Activated CD8-positive, alpha-beta memory T cell treated with anti-CD3 and anti-CD28 coated beads, Interleukin-2, amount 10 ng/mL, durations not matched to agents 7 days and 5 days (primary cell): ENCODE results near the gene SLC39A3. TPM values are rescaled to one million over a fixed set of nuclear protein-coding genes. Genes with fewer than 3 reads are reported as not detected.

Experiments used
- ATAC-seq: fragments of 150-1000 bp; cut with Tn5 transposase; one replicate; pipeline ENCODE4 v1.10.0; 2021; ENCODE audit warnings: moderate library complexity
- CTCF ChIA-PET: fragments of 350-600 bp; sonication (Branson Sonifier 250); formaldehyde crosslinking; loops from one replicate; lab custom pipeline; 2021; ENCODE audit warnings: antibody characterized with exemption; lab: Charles Lee
- DNase-seq: peaks from one replicate; pipeline ENCODE4 v3.0.0-alpha.2; 2020
- H3K27ac Mint-ChIP-seq: one replicate; pipeline ENCODE4 v1.8.0; 2021; ENCODE audit warnings: mild to moderate bottlenecking, mixed read lengths
- H3K27me3 Mint-ChIP-seq: one replicate; pipeline ENCODE4 v1.8.0; 2021; ENCODE audit warnings: mixed read lengths
- H3K36me3 Mint-ChIP-seq: one replicate; pipeline ENCODE4 v1.8.0; 2021; ENCODE audit warnings: mild to moderate bottlenecking, mixed read lengths
- H3K4me1 Mint-ChIP-seq: one replicate; pipeline ENCODE4 v1.8.0; 2021; ENCODE audit warnings: mixed read lengths
- H3K4me3 Mint-ChIP-seq: one replicate; pipeline ENCODE4 v1.8.0; 2021; ENCODE audit warnings: mild to moderate bottlenecking, moderate library complexity, mixed read lengths
- H3K9me3 Mint-ChIP-seq: one replicate; pipeline ENCODE4 v1.8.0; 2022; ENCODE audit warnings: low read depth, mixed read lengths
- total RNA-seq, 2 experiments: library from RNA; stranded (reverse); gene quantifications; one replicate each; pipeline ENCODE4 v1.2.3, GENCODE V29; 2021

SLC39A3 gene
- total RNA-seq, 2 experiments from 2014 or later = 36.9 to 41.3 TPM

- Mint-ChIP-seq H3K4me3 (no peak overlapping the region), H3K4me1 (no peaks in the 10 kb centered on the region), H3K9me3 (no peaks in the 10 kb centered on the region), H3K27ac (no peak overlapping the region), H3K36me3 (no peaks in the 10 kb centered on the region), H3K27me3 (no peaks in the 10 kb centered on the region)
- DNase-seq (no peak), ATAC-seq (no peak)
- CTCF ChIA-PET = interaction anchor here (8.4 kb wide), 1 partner anchor 104 kb away, joined by 88 read pairs; no protein-coding TSS in a partner anchor
Observed at GRCh38 chr19:2751438-2751830, 11.6 kb upstream of the SLC39A3 start.

- no peak overlapping the region for H3K4me3 Mint-ChIP-seq
- no peak for ATAC-seq
Observed at GRCh38 chr19:2750808-2751437, 11.1 kb upstream of the SLC39A3 start.

GRCh38 chr19:2747349-2747748, 7.5 kb upstream of the SLC39A3 start:
- no peak for DNase-seq

More at GRCh38 chr19:2750808-2751437, 11.1 kb upstream of the SLC39A3 start:
- Mint-ChIP-seq H3K27ac (no peak overlapping the region), H3K4me1 (no peaks in the 10 kb centered on the region), H3K36me3 (no peaks in the 10 kb centered on the region), H3K27me3 (no peaks in the 10 kb centered on the region), H3K9me3 (no peaks in the 10 kb centered on the region)
- DNase-seq = no peak
- CTCF ChIA-PET = interaction anchor here (1.2 to 8.4 kb wide), 3 partner anchors 49 to 126 kb away, joined by 3 to 88 read pairs (median 3); no protein-coding TSS in a partner anchor

GRCh38 chr19:2744113-2744512, 4.3 kb upstream of the SLC39A3 start:
- Mint-ChIP-seq H3K27me3 (peaks cover 12% of the 10 kb centered on the region), H3K9me3 (no peaks in the 10 kb centered on the region), H3K27ac (no peak overlapping the region), H3K4me3 (no peak overlapping the region), H3K4me1 (peaks cover 7% of the 10 kb centered on the region), H3K36me3 (no peaks in the 10 kb centered on the region)
- CTCF ChIA-PET = no interaction called here
- ATAC-seq = no peak
- DNase-seq = no peak

More at GRCh38 chr19:2747349-2747748, 7.5 kb upstream of the SLC39A3 start:
- Mint-ChIP-seq H3K9me3 (no peaks in the 10 kb centered on the region), H3K4me3 (no peak overlapping the region), H3K36me3 (no peaks in the 10 kb centered on the region), H3K4me1 (no peaks in the 10 kb centered on the region), H3K27me3 (peaks cover 8% of the 10 kb centered on the region), H3K27ac (no peak overlapping the region)
- no peak for ATAC-seq
- CTCF ChIA-PET = interaction anchor here (0.8 to 8.4 kb wide), 2 partner anchors 85 to 100 kb away, joined by 3 to 88 read pairs; no protein-coding TSS in a partner anchor

GRCh38 chr19:2743099-2743498, 3.3 kb upstream of the SLC39A3 start:
- ATAC-seq (no peak), DNase-seq (no peak)
- CTCF ChIA-PET = no interaction called here
- peaks cover 4% of the 10 kb centered on the region for H3K36me3 Mint-ChIP-seq
- H3K4me3 Mint-ChIP-seq = no peak overlapping the region
- no peak overlapping the region for H3K27ac Mint-ChIP-seq
- H3K27me3 Mint-ChIP-seq = peaks cover 12% of the 10 kb centered on the region
- no peaks in the 10 kb centered on the region for H3K9me3 Mint-ChIP-seq
- peaks cover 14% of the 10 kb centered on the region for H3K4me1 Mint-ChIP-seq

- Mint-ChIP-seq H3K36me3 (peaks cover 25% of the 10 kb centered on the region), H3K27ac (no peak overlapping the region), H3K27me3 (peaks cover 12% of the 10 kb centered on the region), H3K4me3 (peak overlapping the region; percentile 87), H3K9me3 (no peaks in the 10 kb centered on the region), H3K4me1 (peaks cover 14% of the 10 kb centered on the region)
- CTCF ChIA-PET = interaction anchor here (1.8 to 3.9 kb wide), 2 partner anchors 9 to 79 kb away, joined by 5 to 15 read pairs; partner anchors contain the start of gene ZNF554
- ATAC-seq (no peak), DNase-seq (no peak)
Observed at GRCh38 chr19:2740314-2740656, 468 bp upstream of the SLC39A3 start.

- peaks cover 29% of the 10 kb centered on the region for H3K36me3 Mint-ChIP-seq
- no peak overlapping the region for H3K27ac Mint-ChIP-seq
- DNase-seq (no peak), ATAC-seq (no peak)
- no peak overlapping the region for H3K4me3 Mint-ChIP-seq
- H3K27me3 Mint-ChIP-seq = peaks cover 4% of the 10 kb centered on the region
- CTCF ChIA-PET = no interaction called here
- H3K4me1 Mint-ChIP-seq = peaks cover 14% of the 10 kb centered on the region
- no peaks in the 10 kb centered on the region for H3K9me3 Mint-ChIP-seq
Observed at GRCh38 chr19:2736550-2737190, 3.1 kb downstream of the SLC39A3 start.

GRCh38 chr19:2735374-2735773, 4.4 kb downstream of the SLC39A3 start:
- H3K36me3 Mint-ChIP-seq = peaks cover 29% of the 10 kb centered on the region
- H3K9me3 Mint-ChIP-seq = no peaks in the 10 kb centered on the region
- no peak overlapping the region for H3K4me3 Mint-ChIP-seq
- H3K4me1 Mint-ChIP-seq = peaks cover 14% of the 10 kb centered on the region
- CTCF ChIA-PET = no interaction called here
- ATAC-seq (no peak), DNase-seq (no peak)
- no peak overlapping the region for H3K27ac Mint-ChIP-seq
- no peaks in the 10 kb centered on the region for H3K27me3 Mint-ChIP-seq

- Mint-ChIP-seq H3K4me3 (no peak overlapping the region), H3K36me3 (peaks cover 29% of the 10 kb centered on the region), H3K4me1 (peaks cover 10% of the 10 kb centered on the region), H3K9me3 (no peaks in the 10 kb centered on the region), H3K27ac (no peak overlapping the region), H3K27me3 (no peaks in the 10 kb centered on the region)
- CTCF ChIA-PET = interaction anchor here (1.1 kb wide), 1 partner anchor 86 kb away, joined by 3 read pairs; no protein-coding TSS in a partner anchor
- DNase-seq = no peak
- ATAC-seq = no peak
Observed at GRCh38 chr19:2734589-2735288, 5.1 kb downstream of the SLC39A3 start.

GRCh38 chr19:2733930-2734588, 5.8 kb downstream of the SLC39A3 start:
- H3K4me1 Mint-ChIP-seq = peaks cover 6% of the 10 kb centered on the region
- no peaks in the 10 kb centered on the region for H3K9me3 Mint-ChIP-seq
- H3K36me3 Mint-ChIP-seq = peaks cover 29% of the 10 kb centered on the region
- no peaks in the 10 kb centered on the region for H3K27me3 Mint-ChIP-seq
- DNase-seq = no peak
- H3K27ac Mint-ChIP-seq = no peak overlapping the region
- ATAC-seq = no peak
- H3K4me3 Mint-ChIP-seq = no peak overlapping the region
- CTCF ChIA-PET = interaction anchor here (1.1 kb wide), 1 partner anchor 86 kb away, joined by 3 read pairs; no protein-coding TSS in a partner anchor

- H3K36me3 Mint-ChIP-seq = peaks cover 25% of the 10 kb centered on the region
- DNase-seq = no peak
- H3K27ac Mint-ChIP-seq = no peak overlapping the region
- ATAC-seq = no peak
- H3K4me1 Mint-ChIP-seq = no peaks in the 10 kb centered on the region
- no peaks in the 10 kb centered on the region for H3K9me3 Mint-ChIP-seq
- H3K4me3 Mint-ChIP-seq = no peak overlapping the region
- H3K27me3 Mint-ChIP-seq = no peaks in the 10 kb centered on the region
- CTCF ChIA-PET = no interaction called here
Observed at GRCh38 chr19:2732883-2733282, 6.9 kb downstream of the SLC39A3 start.

GRCh38 chr19:2732157-2732725, 7.6 kb downstream of the SLC39A3 start:
- CTCF ChIA-PET = no interaction called here
- Mint-ChIP-seq H3K4me1 (no peaks in the 10 kb centered on the region), H3K36me3 (peaks cover 23% of the 10 kb centered on the region), H3K27ac (no peak overlapping the region), H3K4me3 (no peak overlapping the region), H3K9me3 (no peaks in the 10 kb centered on the region), H3K27me3 (peaks cover 5% of the 10 kb centered on the region)
- no peak for ATAC-seq
- DNase-seq = no peak
